ENCODE measurements around the gene PRAMEF14. TPM values are rescaled to one million over a fixed set of nuclear protein-coding genes. Genes with fewer than 3 reads are reported as not detected.

PRAMEF14 gene
- total RNA-seq, 1 experiment from 2014 or later = not detected

Other genes starting within 250 kb of the PRAMEF14 start
- gene HNRNPCL2, start 230.3 kb downstream of the PRAMEF14 start, total RNA-seq (2014; rRNA removed; shearing (Covaris generic)) = not detected in 2 replicates
- gene PRAMEF26, start 191.1 kb downstream of the PRAMEF14 start, total RNA-seq (2014; rRNA removed; shearing (Covaris generic)) = not detected in 2 replicates
- not detected in 2 replicates for gene HNRNPCL4, start 181.5 kb downstream of the PRAMEF14 start, total RNA-seq (2014; rRNA removed; shearing (Covaris generic))
- gene PRAMEF9, start 175.3 kb downstream of the PRAMEF14 start, total RNA-seq (2014; rRNA removed; shearing (Covaris generic)) = not detected in 2 replicates
- not detected in 2 replicates for gene PRAMEF13, start 145.7 kb downstream of the PRAMEF14 start, total RNA-seq (2014; rRNA removed; shearing (Covaris generic))
- gene PRAMEF18, start 121.0 kb downstream of the PRAMEF14 start, total RNA-seq (2014; rRNA removed; shearing (Covaris generic)) = not detected in 2 replicates
- gene PRAMEF5, start 92.9 kb downstream of the PRAMEF14 start, total RNA-seq (2014; rRNA removed; shearing (Covaris generic)) = not detected in 2 replicates
- not detected in 2 replicates for gene PRAMEF8, start 62.0 kb downstream of the PRAMEF14 start, total RNA-seq (2014; rRNA removed; shearing (Covaris generic))
- not detected in 2 replicates for gene PRAMEF33, start 43.6 kb downstream of the PRAMEF14 start, total RNA-seq (2014; rRNA removed; shearing (Covaris generic))
- gene PRAMEF15, start 31.6 kb downstream of the PRAMEF14 start, total RNA-seq (2014; rRNA removed; shearing (Covaris generic)) = not detected in 2 replicates
- gene PRAMEF19, start 24.8 kb upstream of the PRAMEF14 start, total RNA-seq (2014; rRNA removed; shearing (Covaris generic)) = not detected in 2 replicates
- not detected in 2 replicates for gene PRAMEF17, start 42.5 kb upstream of the PRAMEF14 start, total RNA-seq (2014; rRNA removed; shearing (Covaris generic))
- not detected in 2 replicates for gene PRAMEF20, start 63.3 kb upstream of the PRAMEF14 start, total RNA-seq (2014; rRNA removed; shearing (Covaris generic))
- gene LRRC38, start 166.9 kb upstream of the PRAMEF14 start, total RNA-seq (2014; rRNA removed; shearing (Covaris generic)) = 0.43 and 0.71 TPM in 2 replicates
- gene PDPN, start 236.7 kb upstream of the PRAMEF14 start, total RNA-seq (2014; rRNA removed; shearing (Covaris generic)) = 8.7 and 16.3 TPM in 2 replicates

All from HT1080 (cell line).